CD14-positive monocyte (primary cell): ENCODE data around the gene PPM1M. TPM values are rescaled to one million over a fixed set of nuclear protein-coding genes. Genes with fewer than 3 reads are reported as not detected.
A peak's percentile ranks its signal among the peaks of the same experiment; 100 is the strongest.

Experiments
- DNase-seq, 3 donors: peaks; one replicate each; pipeline ENCODE4 v3.0.0-alpha.2; 2011 to 2022
- H2AFZ ChIP-seq: 2 replicates; pipeline ENCODE4 v1.6.0; 2012; ENCODE audit warnings: mild to moderate bottlenecking, low read depth, low read length, inconsistent platforms; ENCODE audit not compliant: insufficient read depth, poor library complexity, severe bottlenecking
- H3K27ac ChIP-seq, 2 donors: 1 replicate in 1 of 2; 2 replicates in 1 of 2; pipeline ENCODE4 v1.5.1; 2012 to 2013; ENCODE audit warnings: low read length in 2 of 2, control low read depth in 1 of 2, inconsistent platforms in 1 of 2, low read depth in 1 of 2, mild to moderate bottlenecking in 1 of 2
- H3K27me3 ChIP-seq, 2 donors: one replicate each; pipeline versions ENCODE4 v1.6.0 to v1.6.1; 2011 to 2013; ENCODE audit warnings: low read length in 2 of 2; ENCODE audit not compliant: control insufficient read depth in 2 of 2, insufficient read depth in 2 of 2
- H3K36me3 ChIP-seq, 2 donors: replicated peaks in 1 of 2; 1 replicate in 1 of 2; 2 replicates in 1 of 2; pipeline versions ENCODE4 v1.5.1 to v1.6.1; 2012 to 2013; ENCODE audit warnings: low read length in 2 of 2, control low read depth in 1 of 2, inconsistent platforms in 1 of 2, mild to moderate bottlenecking in 1 of 2; ENCODE audit not compliant: insufficient read depth in 2 of 2, control insufficient read depth in 1 of 2
- H3K4me1 ChIP-seq, 2 donors: 1 replicate in 1 of 2; 2 replicates in 1 of 2; pipeline versions ENCODE4 v1.5.1 to v1.6.1; 2012 to 2013; ENCODE audit warnings: low read length in 2 of 2, control low read depth in 1 of 2, inconsistent platforms in 1 of 2, mild to moderate bottlenecking in 1 of 2, moderate library complexity in 1 of 2; ENCODE audit not compliant: insufficient read depth in 2 of 2, control insufficient read depth in 1 of 2
- H3K4me2 ChIP-seq: replicated peaks from 2 replicates; pipeline ENCODE3; 2012; ENCODE audit warnings: low read length, moderate library complexity, mild to moderate bottlenecking; ENCODE audit not compliant: poor library complexity, severe bottlenecking; ENCODE audit errors: extremely low read depth
- H3K4me3 ChIP-seq, 3 experiments: fragments of 200-600 bp in 1 of 3; sonication (generic) in 1 of 3; replicated peaks in 1 of 3; 1 replicate in 2 of 3; 2 replicates in 1 of 3; pipeline ENCODE4 v1.5.1; 2011 to 2013; ENCODE audit warnings: low read length in 3 of 3, mild to moderate bottlenecking in 3 of 3, control low read depth in 2 of 3, low read depth in 2 of 3, inconsistent platforms in 1 of 3, moderate library complexity in 1 of 3
- H3K79me2 ChIP-seq: 2 replicates; pipeline ENCODE4 v1.6.0; 2012; ENCODE audit warnings: mild to moderate bottlenecking, control low read depth, inconsistent platforms, low read length, moderate library complexity; ENCODE audit not compliant: insufficient read depth
- H3K9ac ChIP-seq: 2 replicates; pipeline ENCODE4 v1.6.0; 2017; ENCODE audit warnings: low read length, mild to moderate bottlenecking; ENCODE audit not compliant: insufficient read depth, poor library complexity, severe bottlenecking
- H3K9me3 ChIP-seq, 2 donors: replicated peaks in 1 of 2; 1 replicate in 1 of 2; 2 replicates in 1 of 2; pipeline versions ENCODE4 v1.5.1 to v1.6.1; 2012 to 2013; ENCODE audit warnings: low read length in 2 of 2, control low read depth in 1 of 2; ENCODE audit not compliant: control insufficient read depth in 1 of 2, insufficient read depth in 1 of 2
- H4K20me1 ChIP-seq: 2 replicates; pipeline ENCODE4 v1.6.0; 2012; ENCODE audit warnings: mild to moderate bottlenecking, low read length, control low read depth, moderate library complexity; ENCODE audit not compliant: insufficient read depth
- H3K27ac Mint-ChIP-seq, 7 donors: one replicate each; pipeline ENCODE4 v1.8.0; 2020; ENCODE audit warnings: mild to moderate bottlenecking in 7 of 7, mixed read lengths in 7 of 7, moderate library complexity in 6 of 7, inconsistent platforms in 2 of 7
- H3K27me3 Mint-ChIP-seq, 3 donors: one replicate each; pipeline ENCODE4 v1.8.0; 2021 to 2022; ENCODE audit warnings: low read depth in 3 of 3, mild to moderate bottlenecking in 3 of 3, mixed read lengths in 3 of 3, moderate library complexity in 3 of 3, inconsistent platforms in 1 of 3
- H3K36me3 Mint-ChIP-seq, 2 donors: one replicate each; pipeline ENCODE4 v1.8.0; 2020; ENCODE audit warnings: mixed read lengths in 2 of 2, inconsistent platforms in 1 of 2, mild to moderate bottlenecking in 1 of 2
- H3K4me1 Mint-ChIP-seq: one replicate; pipeline ENCODE4 v1.8.0; 2020; ENCODE audit warnings: mild to moderate bottlenecking, mixed read lengths
- H3K4me3 Mint-ChIP-seq, 2 donors: one replicate each; pipeline ENCODE4 v1.8.0; 2020; ENCODE audit warnings: mild to moderate bottlenecking in 2 of 2, mixed read lengths in 2 of 2, moderate library complexity in 1 of 2
- H3K9me3 Mint-ChIP-seq, 7 donors: one replicate each; pipeline ENCODE4 v1.8.0; 2020 to 2022; ENCODE audit warnings: mixed read lengths in 7 of 7, mild to moderate bottlenecking in 6 of 7, moderate library complexity in 6 of 7, inconsistent platforms in 2 of 7
- CTCF ChIP-seq: fragments of 200-600 bp; IDR thresholded peaks from one replicate; pipeline ENCODE4 v1.8.0; 2022; ENCODE audit warnings: antibody characterized with exemption, mild to moderate bottlenecking
- WGBS: methylation state at CpG from one replicate; pipeline ENCODE4 v1.1.5; 2013; ENCODE audit warnings: missing lambda C conversion rate; ENCODE audit not compliant: insufficient coverage; 5-methylcytosine and 5-hydroxymethylcytosine counted together
- intact Hi-C, 2 donors: fragments of 100-400 bp; cut with micrococcal nuclease; formaldehyde crosslinking; loops; one replicate each; pipeline versions ENCODE4 v1.15.0 to v1.15.1; 2023
- polyA plus RNA-seq, 3 donors: library from polyadenylated mRNA; depleted of rRNA in 1 of 3; unstranded in 2 of 3; stranded (reverse) in 1 of 3; fragments of 300-500 nt in 2 of 3; fragments of >200 nt in 1 of 3; fragmentation: Illumina TruSeq in 2 of 3; gene quantifications; 1 replicate in 2 of 3; 2 replicates in 1 of 3; pipeline ENCODE4 v1.2.3, GENCODE V29; 2012 to 2021

The PPM1M gene
- polyA plus RNA-seq, 3 donors = 92.8 to 144 (median 120) TPM

- no peak overlapping the region for H3K4me3 ChIP-seq
- H3K27me3 ChIP-seq = no peaks in the 10 kb centered on the region
- H2AFZ ChIP-seq = no peak overlapping the region
- Mint-ChIP-seq H3K27me3 (peaks cover 0 to 2% (median 1%) of the 10 kb centered on the region in 3 donors), H3K36me3 (peaks cover 63 to 67% of the 10 kb centered on the region in 2 donors), H3K4me1 (peaks cover 35% of the 10 kb centered on the region), H3K4me3 (no peak overlapping the region), H3K27ac (peak overlapping the region in 3 of 7 donors; percentile 56 to 83 (median 77)), H3K9me3 (no peaks in the 10 kb centered on the region)
- 88% methylated on average over 4 of the region's 4 CpGs for WGBS
- peaks cover 22 to 27% of the 10 kb centered on the region in 2 donors for H3K4me1 ChIP-seq
- peaks cover 11% of the 10 kb centered on the region for H3K79me2 ChIP-seq
- no peaks in the 10 kb centered on the region for H3K9me3 ChIP-seq
- H4K20me1 ChIP-seq = peaks cover 64% of the 10 kb centered on the region
- intact Hi-C loops = no loop called here
- TF ChIP-seq CTCF = no peak
- DNase-seq = no peak
- H3K36me3 ChIP-seq = peaks cover 45 to 58% of the 10 kb centered on the region in 2 donors
- H3K4me2 ChIP-seq = no peak overlapping the region
- H3K27ac ChIP-seq = no peak overlapping the region
- H3K9ac ChIP-seq = no peak overlapping the region
Measured at GRCh38 chr3:52227117-52227516, 18.4 kb upstream of the PPM1M start.

- intact Hi-C loops = no loop called here
- Histone ChIP-seq H3K79me2 (peaks cover 17% of the 10 kb centered on the region), H3K9ac (no peak overlapping the region), H3K4me2 (no peak overlapping the region), H4K20me1 (peaks cover 70% of the 10 kb centered on the region), H3K27me3 (no peaks in the 10 kb centered on the region), H2AFZ (no peak overlapping the region), H3K9me3 (no peaks in the 10 kb centered on the region), H3K36me3 (peaks cover 50 to 64% of the 10 kb centered on the region in 2 donors), H3K4me3 (no peak overlapping the region), H3K4me1 (peaks cover 22 to 33% of the 10 kb centered on the region in 2 donors), H3K27ac (no peak overlapping the region)
- H3K4me1 Mint-ChIP-seq = peaks cover 37% of the 10 kb centered on the region
- H3K9me3 Mint-ChIP-seq = no peaks in the 10 kb centered on the region
- 94% methylated on average over 2 of the region's 7 CpGs for WGBS
- H3K4me3 Mint-ChIP-seq = no peak overlapping the region
- H3K36me3 Mint-ChIP-seq = peaks cover 62 to 68% of the 10 kb centered on the region in 2 donors
- no peak for TF ChIP-seq CTCF
- H3K27me3 Mint-ChIP-seq = peaks cover 0 to 2% (median 1%) of the 10 kb centered on the region in 3 donors
- peak overlapping the region in 3 of 7 donors; percentile 41 to 69 (median 55) for H3K27ac Mint-ChIP-seq
- no peak for DNase-seq
Measured at GRCh38 chr3:52227766-52228165, 17.8 kb upstream of the PPM1M start.
